CD4-positive, CD25-positive, alpha-beta regulatory T cell (primary cell): ENCODE results near the gene KRT31. TPM values are rescaled to one million over a fixed set of nuclear protein-coding genes. Genes with fewer than 3 reads are reported as not detected.
A peak's percentile ranks its signal among the peaks of the same experiment; 100 is the strongest.

Source experiments
- ATAC-seq, 2 donors: fragments of 150-1000 bp; cut with Tn5 transposase; one replicate each; pipeline ENCODE4 v1.10.0; 2021; ENCODE audit warnings: low read depth in 2 of 2, moderate number of reproducible peaks in 2 of 2, moderate library complexity in 1 of 2
- DNase-seq, 3 donors: peaks; one replicate each; pipeline versions ENCODE4 v3.0.0 to v3.0.0-alpha.2; 2012 to 2022; ENCODE audit warnings: mixed read lengths in 1 of 3
- H3K27ac ChIP-seq: one replicate; pipeline ENCODE4 v1.7.0; 2013; ENCODE audit warnings: mild to moderate bottlenecking, low read length; ENCODE audit not compliant: insufficient read depth, poor library complexity, severe bottlenecking
- H3K27me3 ChIP-seq: one replicate; pipeline ENCODE4 v1.7.0; 2013; ENCODE audit warnings: low read length; ENCODE audit not compliant: control insufficient read depth, insufficient read depth
- H3K36me3 ChIP-seq: one replicate; pipeline ENCODE4 v1.7.0; 2013; ENCODE audit warnings: mild to moderate bottlenecking, low read length, moderate library complexity; ENCODE audit not compliant: control insufficient read depth, insufficient read depth
- H3K4me1 ChIP-seq: 2 replicates; pipeline ENCODE4 v1.7.0; 2013; ENCODE audit warnings: mild to moderate bottlenecking, low read length; ENCODE audit not compliant: insufficient read depth, control insufficient read depth, poor library complexity, severe bottlenecking
- H3K4me3 ChIP-seq: one replicate; pipeline ENCODE4 v1.7.0; 2013; ENCODE audit warnings: low read depth, mild to moderate bottlenecking, low read length, moderate library complexity
- H3K9me3 ChIP-seq, 2 experiments: 1 replicate in 1 of 2; 2 replicates in 1 of 2; pipeline ENCODE4 v1.7.0; 2013; ENCODE audit warnings: low read length in 2 of 2, mild to moderate bottlenecking in 1 of 2, moderate library complexity in 1 of 2; ENCODE audit not compliant: control insufficient read depth in 2 of 2
- H3K27ac Mint-ChIP-seq, 3 donors: one replicate each; pipeline ENCODE4 v1.8.0; 2020 to 2022; ENCODE audit warnings: mild to moderate bottlenecking in 3 of 3, mixed read lengths in 3 of 3, moderate library complexity in 2 of 3
- H3K27me3 Mint-ChIP-seq: one replicate; pipeline ENCODE4 v1.8.0; 2022; ENCODE audit warnings: mild to moderate bottlenecking, mixed read lengths
- H3K36me3 Mint-ChIP-seq: one replicate; pipeline ENCODE4 v1.8.0; 2020; ENCODE audit warnings: mixed read lengths
- H3K4me1 Mint-ChIP-seq, 4 donors: one replicate each; pipeline ENCODE4 v1.8.0; 2020 to 2022; ENCODE audit warnings: mixed read lengths in 4 of 4, mild to moderate bottlenecking in 1 of 4
- H3K4me3 Mint-ChIP-seq, 4 donors: one replicate each; pipeline ENCODE4 v1.8.0; 2020 to 2022; ENCODE audit warnings: mild to moderate bottlenecking in 4 of 4, mixed read lengths in 4 of 4, moderate library complexity in 3 of 4
- H3K9me3 Mint-ChIP-seq, 7 donors: one replicate each; pipeline ENCODE4 v1.8.0; 2020 to 2022; ENCODE audit warnings: mixed read lengths in 7 of 7, mild to moderate bottlenecking in 3 of 7, moderate library complexity in 2 of 7
- polyA plus RNA-seq, 4 donors: library from polyadenylated mRNA; unstranded; fragments of 300-500 nt; fragmentation: Illumina TruSeq; gene quantifications; one replicate each; pipeline ENCODE4 v1.2.3, GENCODE V29; 2021
- total RNA-seq: library from RNA; stranded (reverse); gene quantifications from one replicate; pipeline ENCODE4 v1.2.3, GENCODE V29; 2022

The KRT31 gene
- total RNA-seq (not detected), polyA plus RNA-seq (not detected)

- Mint-ChIP-seq H3K27ac (no peak within 1 kb of the TSS), H3K27me3 (peaks cover 13% of the 10 kb centered on the region), H3K36me3 (no peaks in the 10 kb centered on the region), H3K4me3 (no peak within 1 kb of the TSS), H3K4me1 (peaks cover 0 to 4% (median 0%) of the 10 kb centered on the region in 4 donors), H3K9me3 (peaks cover 0 to under 1% (median 0%) of the 10 kb centered on the region in 7 donors)
- ATAC-seq (no peak), DNase-seq (no peak)
- Histone ChIP-seq H3K4me1 (no peaks in the 10 kb centered on the region), H3K36me3 (no peaks in the 10 kb centered on the region), H3K27ac (no peak within 1 kb of the TSS), H3K9me3 (no peaks in the 10 kb centered on the region), H3K27me3 (no peaks in the 10 kb centered on the region), H3K4me3 (no peak within 1 kb of the TSS)
These were observed at the start of gene KRT31 for GRCh38 chr17:41396996-41397660. Gene KRT31 (minus strand): TSS chr17:41397608. CDS start chr17:41397539, 69 bp downstream.

DNA sequence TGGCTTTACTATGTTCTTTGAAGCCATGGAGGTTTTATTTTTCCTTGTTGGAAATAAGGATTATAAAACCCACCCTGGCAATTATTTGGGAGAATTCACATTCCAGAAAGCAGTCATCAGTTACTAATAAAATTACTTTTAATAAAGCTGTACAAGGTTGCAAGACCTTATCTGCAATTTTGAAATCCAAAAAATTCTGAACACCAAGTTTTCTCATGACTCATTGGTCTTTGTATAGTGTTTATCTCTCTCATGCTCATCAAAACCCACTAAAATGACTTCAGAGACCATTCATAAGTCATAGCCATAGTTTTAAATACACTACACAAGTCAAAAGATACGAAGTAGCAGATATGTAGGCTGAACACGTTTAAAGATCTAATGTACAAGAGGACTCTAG lies 49.4 kb upstream of the KRT31 start:
- no peaks in the 10 kb centered on the region for H3K4me1 ChIP-seq
- Mint-ChIP-seq H3K9me3 (no peaks in the 10 kb centered on the region), H3K27me3 (peaks cover 18% of the 10 kb centered on the region), H3K4me3 (no peak overlapping the region), H3K27ac (no peak overlapping the region), H3K36me3 (no peaks in the 10 kb centered on the region), H3K4me1 (no peaks in the 10 kb centered on the region)
- no peak overlapping the region for H3K27ac ChIP-seq
- H3K27me3 ChIP-seq = peaks cover 17% of the 10 kb centered on the region
- DNase-seq = no peak
- no peak for ATAC-seq
- H3K4me3 ChIP-seq = no peak overlapping the region
- H3K9me3 ChIP-seq = no peaks in the 10 kb centered on the region
- H3K36me3 ChIP-seq = no peaks in the 10 kb centered on the region

- no peak overlapping the region for H3K4me3 Mint-ChIP-seq
- H3K27me3 ChIP-seq = peaks cover 20% of the 10 kb centered on the region
- H3K27me3 Mint-ChIP-seq = peaks cover 15% of the 10 kb centered on the region
- H3K27ac Mint-ChIP-seq = no peak overlapping the region
- no peaks in the 10 kb centered on the region for H3K4me1 Mint-ChIP-seq
- DNase-seq = no peak
- ATAC-seq = no peak
- no peaks in the 10 kb centered on the region for H3K4me1 ChIP-seq
- H3K9me3 ChIP-seq = no peaks in the 10 kb centered on the region
- H3K4me3 ChIP-seq = no peak overlapping the region
- H3K27ac ChIP-seq = no peak overlapping the region
- no peaks in the 10 kb centered on the region for H3K36me3 Mint-ChIP-seq
- H3K9me3 Mint-ChIP-seq = peaks cover 0 to 3% (median 0%) of the 10 kb centered on the region in 7 donors
- H3K36me3 ChIP-seq = no peaks in the 10 kb centered on the region
These were observed 47.2 kb upstream of the KRT31 start for GRCh38 chr17:41444640-41445039.

DNA sequence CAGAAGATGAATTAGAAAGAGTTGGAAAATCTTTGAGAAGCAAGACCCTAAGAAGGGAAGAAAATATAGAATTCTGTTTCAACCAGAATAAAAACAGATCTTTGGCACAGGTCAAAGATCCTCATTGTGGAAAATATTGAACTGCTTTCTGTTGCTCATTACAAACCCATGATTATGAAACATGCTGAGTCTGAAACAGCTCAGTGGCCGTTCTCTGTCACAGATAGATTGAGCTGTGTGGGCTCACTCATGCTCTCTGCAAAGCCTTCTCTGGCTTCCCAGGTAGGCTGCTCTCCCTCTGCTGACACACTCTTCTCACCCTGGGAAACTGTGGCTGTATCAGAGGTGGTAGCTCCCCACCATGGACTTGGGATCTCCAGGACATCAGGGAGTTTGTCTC lies 46.8 kb upstream of the KRT31 start:
- Histone ChIP-seq H3K27me3 (peaks cover 20% of the 10 kb centered on the region), H3K9me3 (no peaks in the 10 kb centered on the region), H3K4me3 (no peak overlapping the region), H3K36me3 (no peaks in the 10 kb centered on the region), H3K4me1 (no peaks in the 10 kb centered on the region), H3K27ac (no peak overlapping the region)
- Mint-ChIP-seq H3K36me3 (no peaks in the 10 kb centered on the region), H3K4me3 (no peak overlapping the region), H3K27ac (no peak overlapping the region), H3K4me1 (no peaks in the 10 kb centered on the region), H3K27me3 (peaks cover 17% of the 10 kb centered on the region), H3K9me3 (peaks cover 0 to 3% (median 0%) of the 10 kb centered on the region in 7 donors)
- no peak for ATAC-seq
- no peak for DNase-seq

DNA sequence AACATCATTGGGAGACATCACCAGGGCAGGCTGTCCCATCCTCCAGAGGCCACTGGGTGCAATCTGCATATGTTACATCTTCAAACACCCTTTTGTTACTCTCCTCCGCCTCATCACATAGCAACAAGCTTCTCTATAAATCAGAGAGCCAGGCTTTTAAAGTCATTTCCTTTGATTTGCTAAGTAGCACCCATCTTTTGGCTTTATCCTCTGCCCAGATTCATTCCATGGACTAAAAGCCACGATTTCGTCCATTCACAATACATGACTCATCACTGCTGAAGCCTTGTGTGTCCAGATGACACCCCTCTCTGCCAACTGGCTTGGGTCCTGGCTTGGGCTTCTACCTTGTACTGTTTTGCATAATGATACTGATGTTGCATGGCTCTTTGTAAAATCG lies 45.3 kb upstream of the KRT31 start:
- Histone ChIP-seq H3K9me3 (no peaks in the 10 kb centered on the region), H3K4me3 (no peak overlapping the region), H3K4me1 (no peaks in the 10 kb centered on the region), H3K27ac (no peak overlapping the region), H3K27me3 (peaks cover 16% of the 10 kb centered on the region), H3K36me3 (no peaks in the 10 kb centered on the region)
- Mint-ChIP-seq H3K4me1 (no peaks in the 10 kb centered on the region), H3K4me3 (no peak overlapping the region), H3K9me3 (peaks cover 0 to 3% (median 0%) of the 10 kb centered on the region in 7 donors), H3K27me3 (peaks cover 17% of the 10 kb centered on the region), H3K36me3 (no peaks in the 10 kb centered on the region), H3K27ac (no peak overlapping the region)
- DNase-seq (no peak), ATAC-seq (no peak)

DNA sequence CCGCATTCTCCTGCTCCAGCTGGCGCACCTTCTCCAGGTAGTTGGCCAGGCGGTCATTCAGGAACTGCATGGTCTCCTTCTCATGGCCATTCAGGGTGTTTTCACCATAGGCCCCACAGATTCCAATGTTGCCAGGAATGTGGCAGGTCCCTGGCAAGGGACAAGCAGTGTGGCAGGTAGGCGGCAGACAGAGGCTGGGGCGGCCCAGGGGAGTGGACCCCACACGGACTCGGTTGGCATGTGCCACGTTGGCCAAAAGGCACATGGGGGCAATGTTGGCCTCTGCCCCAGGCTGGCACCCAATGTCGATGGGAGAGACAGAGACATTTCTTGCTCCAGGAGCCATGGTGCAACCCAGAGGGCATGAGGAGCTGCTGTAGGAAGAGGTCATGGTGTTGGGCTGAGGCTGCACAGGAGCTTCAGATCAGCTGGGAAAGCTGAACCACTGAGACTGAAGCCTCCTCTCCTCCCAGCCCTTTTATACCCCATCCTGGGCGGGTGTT lies 43.2 kb upstream of the KRT31 start, which contains the start of gene KRT38:
Gene KRT38, minus strand, starts transcription at position 453 of the 503 bp plus-strand sequence. Its CDS starts 62 bp downstream, at position 391.
- H3K4me3 Mint-ChIP-seq = no peak within 1 kb of the TSS
- H3K9me3 Mint-ChIP-seq = peaks cover 0 to 3% (median 0%) of the 10 kb centered on the region in 7 donors
- no peaks in the 10 kb centered on the region for H3K4me1 ChIP-seq
- H3K4me1 Mint-ChIP-seq = no peaks in the 10 kb centered on the region
- no peaks in the 10 kb centered on the region for H3K36me3 ChIP-seq
- H3K27ac Mint-ChIP-seq = no peak within 1 kb of the TSS
- peaks cover 16% of the 10 kb centered on the region for H3K27me3 ChIP-seq
- H3K9me3 ChIP-seq = no peaks in the 10 kb centered on the region
- H3K4me3 ChIP-seq = no peak within 1 kb of the TSS
- DNase-seq (no peak), ATAC-seq (no peak)
- no peaks in the 10 kb centered on the region for H3K36me3 Mint-ChIP-seq
- peaks cover 10% of the 10 kb centered on the region for H3K27me3 Mint-ChIP-seq
- no peak within 1 kb of the TSS for H3K27ac ChIP-seq

DNA sequence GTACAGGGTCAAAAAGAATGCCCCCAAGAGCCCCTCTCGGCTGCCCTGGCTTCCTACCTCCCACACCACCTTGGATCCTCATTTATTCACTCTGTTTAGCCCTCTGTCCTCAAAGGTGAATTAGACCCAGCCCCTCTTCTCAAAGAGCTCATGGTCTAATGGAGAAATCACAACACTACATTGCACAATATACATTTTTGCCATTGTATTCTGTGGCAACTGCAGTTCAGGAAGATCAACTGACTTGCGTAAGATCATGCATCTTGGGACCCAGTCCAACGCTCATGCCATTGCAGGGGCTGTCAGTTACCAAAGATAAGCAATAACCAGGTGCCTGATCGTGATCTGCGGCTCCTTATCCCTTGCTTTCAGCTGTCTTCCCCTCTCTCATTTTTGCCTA lies 42.0 kb upstream of the KRT31 start:
- Histone ChIP-seq H3K27ac (no peak overlapping the region), H3K9me3 (no peaks in the 10 kb centered on the region), H3K27me3 (peaks cover 16% of the 10 kb centered on the region), H3K4me1 (no peaks in the 10 kb centered on the region), H3K36me3 (no peaks in the 10 kb centered on the region), H3K4me3 (no peak overlapping the region)
- Mint-ChIP-seq H3K36me3 (no peaks in the 10 kb centered on the region), H3K4me1 (no peaks in the 10 kb centered on the region), H3K27me3 (peaks cover 10% of the 10 kb centered on the region), H3K9me3 (peaks cover 0 to 3% (median 0%) of the 10 kb centered on the region in 7 donors), H3K4me3 (no peak overlapping the region), H3K27ac (peak overlapping the region in 1 of 3 donors; percentile 38)
- DNase-seq (no peak), ATAC-seq (no peak)

DNA sequence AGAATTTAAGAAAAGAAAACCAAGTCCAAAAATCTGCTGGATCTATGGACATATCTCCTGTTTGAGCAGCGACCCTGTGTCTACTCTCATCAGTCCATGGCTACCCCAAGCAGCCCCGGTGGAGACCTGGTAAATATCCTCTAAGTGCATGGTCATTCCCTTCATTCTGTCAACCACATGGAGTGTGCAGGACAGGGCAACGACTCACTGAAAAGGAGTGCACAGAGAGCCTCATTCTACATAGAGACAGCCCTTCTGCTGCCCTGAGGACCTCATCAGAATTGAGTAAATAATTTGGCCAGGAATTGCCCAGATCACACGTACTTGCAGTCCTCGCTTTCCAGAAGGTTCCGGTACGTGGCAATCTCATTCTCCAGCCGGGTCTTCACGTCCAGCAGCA lies 40.4 kb upstream of the KRT31 start:
- peaks cover 9% of the 10 kb centered on the region for H3K27me3 ChIP-seq
- Mint-ChIP-seq H3K27me3 (peaks cover 5% of the 10 kb centered on the region), H3K9me3 (peaks cover 0 to 3% (median 0%) of the 10 kb centered on the region in 7 donors), H3K4me1 (no peaks in the 10 kb centered on the region), H3K27ac (no peak overlapping the region), H3K4me3 (no peak overlapping the region), H3K36me3 (no peaks in the 10 kb centered on the region)
- H3K9me3 ChIP-seq = no peaks in the 10 kb centered on the region
- no peak overlapping the region for H3K27ac ChIP-seq
- no peak overlapping the region for H3K4me3 ChIP-seq
- no peaks in the 10 kb centered on the region for H3K36me3 ChIP-seq
- no peak for DNase-seq
- H3K4me1 ChIP-seq = no peaks in the 10 kb centered on the region
- no peak for ATAC-seq
